HCT116 (cell line): ENCODE data around the gene RIT1. TPM values are rescaled to one million over a fixed set of nuclear protein-coding genes. Genes with fewer than 3 reads are reported as not detected.
A peak's percentile ranks its signal among the peaks of the same experiment; 100 is the strongest.

ENCODE experiments used
- ATAC-seq: fragments of 200-7000 bp; cut with Tn5 transposase; 2 replicates; pipeline ENCODE4 v1.9.1; 2020; ENCODE audit warnings: mild to moderate bottlenecking, moderate library complexity
- BruUV-seq: library from RNA; stranded (reverse); fragments of 400-500 nt; replicated peaks from 2 replicates; lab custom pipeline; 2021; lab: Mats Ljungman, UMichigan
- CTCF ChIA-PET: fragments of 300-600 bp; sonication (Branson Sonifier 250); formaldehyde crosslinking; loops from one replicate; lab custom pipeline; 2021; ENCODE audit warnings: antibody characterized with exemption; lab: Charles Lee
- POLR2A ChIA-PET: fragments of 300-600, 350-600 bp; sonication (Branson Sonifier 250); formaldehyde crosslinking; loops from one replicate; lab custom pipeline; 2021; ENCODE audit warnings: antibody characterized with exemption; lab: Charles Lee
- RAD21 ChIA-PET, 2 experiments: fragments of 300-600 bp; sonication (Branson Sonifier 250); formaldehyde crosslinking; loops; one replicate each; lab custom pipeline; 2023; ENCODE audit warnings: low total read pairs in 2 of 2; ENCODE audit not compliant: uncharacterized antibody in 2 of 2, unreplicated experiment in 2 of 2, low non-redundant PET in 1 of 2; lab: Charles Lee
- DNase-seq: peaks from one replicate; pipeline ENCODE4 v3.0.0-alpha.2; 2010; ENCODE audit warnings: low read depth, low spot score
- H2AFZ ChIP-seq: fragments of 200-600 bp; shearing (Covaris generic), sonication (generic); 2 replicates; pipeline ENCODE4 v1.6.1; 2017; ENCODE audit warnings: low read depth, mixed run types, mixed read lengths, antibody characterized with exemption, low read length; ENCODE audit not compliant: poor library complexity, severe bottlenecking
- H3K27ac ChIP-seq: 2 replicates; pipeline ENCODE4 v1.5.1; 2012; ENCODE audit warnings: low read depth, low read length
- H3K27me3 ChIP-seq: fragments of 200-600 bp; sonication (generic); 2 replicates; pipeline ENCODE4 v1.6.1; 2016; ENCODE audit warnings: mixed run types, low read length, mixed read lengths; ENCODE audit not compliant: insufficient read depth
- H3K36me3 ChIP-seq, 2 experiments: fragments of 200-500 bp in 1 of 2; fragments of 200-600 bp in 1 of 2; sonication (Bioruptor generic) in 1 of 2; sonication (generic) in 1 of 2; 2 replicates each; pipeline versions ENCODE4 v1.5.1 to v1.6.1; 2014 to 2016; ENCODE audit warnings: low read length in 2 of 2, inconsistent platforms in 1 of 2, mixed read lengths in 1 of 2, mixed run types in 1 of 2; ENCODE audit not compliant: insufficient read depth in 2 of 2, control insufficient read depth in 1 of 2
- H3K4me1 ChIP-seq, 2 experiments: fragments of 200-600 bp in 1 of 2; sonication (generic) in 1 of 2; 2 replicates each; pipeline versions ENCODE4 v1.5.1 to v1.6.1; 2012 to 2017; ENCODE audit warnings: low read length in 2 of 2, inconsistent platforms in 1 of 2, mild to moderate bottlenecking in 1 of 2, mixed read lengths in 1 of 2, mixed run types in 1 of 2, moderate library complexity in 1 of 2; ENCODE audit not compliant: insufficient read depth in 2 of 2, control insufficient read depth in 1 of 2
- H3K4me2 ChIP-seq: fragments of 200-600 bp; sonication (generic); 2 replicates; pipeline ENCODE4 v1.6.1; 2017; ENCODE audit warnings: mixed run types, low read length, mixed read lengths
- H3K4me3 ChIP-seq, 2 experiments: fragments of 200-600 bp in 1 of 2; sonication (generic) in 1 of 2; replicated peaks in 1 of 2; 2 replicates each; pipeline ENCODE4 v1.5.1; 2011 to 2016; ENCODE audit warnings: low read length in 2 of 2, control low read depth in 1 of 2, low read depth in 1 of 2, mild to moderate bottlenecking in 1 of 2, mixed read lengths in 1 of 2, mixed run types in 1 of 2
- H3K79me2 ChIP-seq: fragments of 200-600 bp; sonication (generic); 2 replicates; pipeline ENCODE4 v1.6.1; 2017; ENCODE audit warnings: mild to moderate bottlenecking, mixed run types, low read length, moderate library complexity, mixed read lengths; ENCODE audit not compliant: insufficient read depth
- H3K9ac ChIP-seq: fragments of 200-600 bp; sonication (generic); 2 replicates; pipeline ENCODE4 v1.6.1; 2016; ENCODE audit warnings: low read length, mixed read lengths
- H3K9me2 ChIP-seq: fragments of 200-600 bp; sonication (generic), shearing (Covaris generic); 2 replicates; pipeline ENCODE4 v1.6.1; 2017; ENCODE audit warnings: mixed run types, mild to moderate bottlenecking, moderate library complexity; ENCODE audit not compliant: insufficient read depth
- H3K9me3 ChIP-seq, 2 experiments: fragments of 200-500 bp in 1 of 2; fragments of 200-600 bp in 1 of 2; sonication (Bioruptor generic) in 1 of 2; sonication (generic) in 1 of 2; 2 replicates each; pipeline ENCODE4 v1.6.1; 2014 to 2017; ENCODE audit warnings: low read length in 2 of 2, mixed read lengths in 2 of 2, inconsistent platforms in 1 of 2, low read depth in 1 of 2, mild to moderate bottlenecking in 1 of 2, mixed run types in 1 of 2, moderate library complexity in 1 of 2; ENCODE audit not compliant: control insufficient read depth in 1 of 2, insufficient read depth in 1 of 2
- H4K20me1 ChIP-seq: fragments of 200-600 bp; sonication (generic), shearing (Covaris generic); 2 replicates; pipeline ENCODE4 v1.6.1; 2017; ENCODE audit warnings: mixed run types, mild to moderate bottlenecking, moderate library complexity; ENCODE audit not compliant: insufficient read depth
- ATF3 ChIP-seq: IDR thresholded peaks from 2 replicates; pipeline ENCODE4 v1.6.1; 2012
- CEBPB ChIP-seq: IDR thresholded peaks from 2 replicates; pipeline ENCODE4 v1.6.1; 2012; ENCODE audit warnings: low read depth
- CTCF ChIP-seq, 3 experiments: fragments of 200-600 bp in 1 of 3; sonication (generic) in 1 of 3; IDR thresholded peaks in 2 of 3; conservative IDR thresholded peaks in 1 of 3; 2 replicates each; pipeline ENCODE4 v1.5.1; 2012 to 2017; ENCODE audit warnings: low read depth in 2 of 3, low read length in 2 of 3, antibody characterized with exemption in 1 of 3, borderline replicate concordance in 1 of 3, control low read depth in 1 of 3, mild to moderate bottlenecking in 1 of 3, mixed read lengths in 1 of 3, mixed run types in 1 of 3, moderate library complexity in 1 of 3; ENCODE audit not compliant: insufficient read depth in 1 of 3
- EZH2phosphoT487 ChIP-seq: fragments of 200-600 bp; IDR thresholded peaks from 2 replicates; pipeline ENCODE4 v1.6.1; 2018; ENCODE audit warnings: antibody characterized with exemption, borderline replicate concordance
- FOSL1 ChIP-seq: IDR thresholded peaks from 2 replicates; pipeline ENCODE4 v1.6.1; 2012; ENCODE audit warnings: low read depth
- JUND ChIP-seq: IDR thresholded peaks from 2 replicates; pipeline ENCODE4 v1.6.1; 2012
- POLR2A ChIP-seq: IDR thresholded peaks from 2 replicates; pipeline ENCODE4 v1.7.0; 2011; ENCODE audit warnings: borderline replicate concordance; ENCODE audit not compliant: insufficient read depth, insufficient read length; ENCODE audit errors: extremely low read depth
- REST ChIP-seq: IDR thresholded peaks from 2 replicates; pipeline ENCODE4 v1.6.1; 2012; ENCODE audit warnings: low read depth
- SRF ChIP-seq: IDR thresholded peaks from 2 replicates; pipeline ENCODE4 v1.6.1; 2012; ENCODE audit warnings: low read depth
- ZFX ChIP-seq: fragments of 450-650 bp; IDR thresholded peaks from 2 replicates; pipeline ENCODE4 v1.6.1; 2017
- ZNF274 ChIP-seq: fragments of 200-500 bp; sonication (Bioruptor generic); IDR thresholded peaks from 2 replicates; pipeline ENCODE4 v1.6.1; 2014; ENCODE audit warnings: mild to moderate bottlenecking, low read depth, low read length, inconsistent platforms
- intact Hi-C: fragments of 100-400 bp; cut with micrococcal nuclease; formaldehyde crosslinking; loops from 2 replicates; pipeline ENCODE4 v1.10.0; 2022
- total RNA-seq: library from RNA; stranded (reverse); gene quantifications from one replicate; pipeline ENCODE4 v1.2.1, GENCODE V29; 2021; ENCODE audit not compliant: unreplicated experiment

RIT1 gene
- total RNA-seq, 1 experiment from 2014 or later: 10.2 TPM

GRCh38 chr1:155954645-155955044, 43.5 kb upstream of the RIT1 start:
- Histone ChIP-seq H4K20me1 (no peaks in the 10 kb centered on the region), H3K79me2 (no peaks in the 10 kb centered on the region; the same call in 1 of the 2 replicates), H3K36me3 (peaks cover 35 to 49% of the 10 kb centered on the region in 2 experiments; a peak in 3 of 4 replicates), H3K9me3 (no peaks in the 10 kb centered on the region), H3K4me1 (peaks cover 0 to 4% of the 10 kb centered on the region in 2 experiments; a peak in 2 of 4 replicates), H3K9me2 (no peaks in the 10 kb centered on the region), H3K4me2 (no peak overlapping the region), H2AFZ (no peak overlapping the region), H3K27me3 (no peaks in the 10 kb centered on the region), H3K9ac (no peak overlapping the region), H3K4me3 (no peak overlapping the region), H3K27ac (no peak overlapping the region)
- no peak for DNase-seq
- ChIA-PET RAD21 (interaction anchor here in 1 of 2 experiments (0.8 kb wide), 1 partner anchor 111 kb away, joined by 3 read pairs; no protein-coding TSS in a partner anchor), POLR2A (interaction anchor here (0.9 kb wide), 1 partner anchor 9 kb away, joined by 3 read pairs; no protein-coding TSS in a partner anchor), CTCF (interaction anchor here (0.9 to 1.2 kb wide), 2 partner anchors 35 to 175 kb away, joined by 3 read pairs; no protein-coding TSS in a partner anchor)
- no TSS peak for BruUV-seq
- intact Hi-C loops: no loop called here
- no peak for ATAC-seq
- TF ChIP-seq POLR2A (no peak), JUND (0 out of 2 replicates have a peak, but pooled peaks have one; percentile 17), ZNF274 (no peak), CEBPB (no peak)

GRCh38 chr1:155952505-155952890, 41.3 kb upstream of the RIT1 start:
- TF ChIP-seq ATF3: no peak
- TF ChIP-seq SRF: no peak
- TF ChIP-seq CTCF (IDR thresholded peaks at IDR 0.05 in 2 of 3, conservative IDR thresholded peaks at IDR 0.05 in 1 of 3; ENCODE audit: borderline replicate concordance in 1 of 3, insufficient read depth in 1 of 3, low read depth in 2 of 3, low read length in 2 of 3): no peak
- TF ChIP-seq EZH2phosphoT487: no peak
- TF ChIP-seq ZFX: no peak
- no peak for TF ChIP-seq POLR2A
- TF ChIP-seq FOSL1: no peak
- no peak for TF ChIP-seq REST
- H3K36me3 ChIP-seq: peaks cover 44 to 51% of the 10 kb centered on the region in 2 experiments; a peak in 3 of 4 replicates
- DNase-seq (no peak), ATAC-seq (no peak)
- no peaks in the 10 kb centered on the region for H3K9me2 ChIP-seq
- H4K20me1 ChIP-seq: no peaks in the 10 kb centered on the region
- no peak overlapping the region for H3K4me2 ChIP-seq
- no peak overlapping the region for H2AFZ ChIP-seq
- CTCF ChIA-PET: no interaction called here
- RAD21 ChIA-PET: no interaction called here
- BruUV-seq: no TSS peak
- H3K9ac ChIP-seq: no peak overlapping the region
- no peaks in the 10 kb centered on the region for H3K9me3 ChIP-seq
- no peaks in the 10 kb centered on the region for H3K79me2 ChIP-seq
- H3K27ac ChIP-seq: no peak overlapping the region
- peaks cover 0 to 3% of the 10 kb centered on the region in 2 experiments; a peak in 1 of 4 replicates for H3K4me1 ChIP-seq
- H3K27me3 ChIP-seq: no peaks in the 10 kb centered on the region
- no peak overlapping the region for H3K4me3 ChIP-seq
- intact Hi-C loops: no loop called here
- POLR2A ChIA-PET: no interaction called here
